H1 (cell line): ENCODE results near the gene ACSL3. TPM values are rescaled to one million over a fixed set of nuclear protein-coding genes. Genes with fewer than 3 reads are reported as not detected.

Experiments
- BACH1 ChIP-seq: IDR thresholded peaks from 2 replicates; pipeline ENCODE4 v1.6.1; 2012; ENCODE audit warnings: low read length, improper control_type of control experiment
- E2F6 ChIP-seq: IDR thresholded peaks from 2 replicates; pipeline ENCODE4 v1.6.1; 2012; ENCODE audit warnings: inconsistent platforms
- HDAC2 ChIP-seq, 2 experiments: fragments of 300-600 bp in 1 of 2; sonication (generic) in 1 of 2; IDR thresholded peaks; 2 replicates each; pipeline ENCODE4 v1.6.1; 2011 to 2012; ENCODE audit warnings: low read depth in 2 of 2, low read length in 2 of 2, mild to moderate bottlenecking in 2 of 2, moderate library complexity in 2 of 2, borderline replicate concordance in 1 of 2, inconsistent platforms in 1 of 2
- HDAC6 ChIP-seq: IDR thresholded peaks from one replicate; pipeline ENCODE4 v1.7.1; 2012; ENCODE audit warnings: low read depth, mild to moderate bottlenecking, inconsistent platforms, low read length, moderate library complexity
- KDM4A ChIP-seq: IDR thresholded peaks from one replicate; pipeline ENCODE4 v1.7.1; 2012; ENCODE audit warnings: low read depth, mild to moderate bottlenecking, moderate library complexity, low read length, inconsistent platforms; ENCODE audit not compliant: severe bottlenecking
- MAX ChIP-seq: IDR thresholded peaks from 2 replicates; pipeline ENCODE4 v1.6.1; 2012; ENCODE audit warnings: inconsistent platforms
- POLR2AphosphoS5 ChIP-seq: IDR thresholded peaks from 2 replicates; pipeline ENCODE4 v1.6.1; 2011; ENCODE audit warnings: low read depth, low read length
- POU5F1 ChIP-seq: IDR thresholded peaks from 2 replicates; pipeline ENCODE4 v1.6.1; 2011; ENCODE audit warnings: low read depth, mild to moderate bottlenecking, low read length, moderate library complexity
- TAF7 ChIP-seq: optimal IDR thresholded peaks from 2 replicates; pipeline ENCODE3; 2011; ENCODE audit warnings: low read depth, mild to moderate bottlenecking, inconsistent platforms, low read length, moderate library complexity, borderline replicate concordance
- ZNF274 ChIP-seq: IDR thresholded peaks from 2 replicates; pipeline ENCODE4 v1.7.0; 2012; ENCODE audit warnings: low read length, borderline replicate concordance; ENCODE audit errors: extremely low read depth
- polyA plus RNA-seq, 7 experiments: library from polyadenylated mRNA; depleted of rRNA in 3 of 7; stranded (reverse) in 5 of 7; unstranded in 2 of 7; fragments of >200 nt in 5 of 7; fragments of 200-250 nt in 2 of 7; gene quantifications; 1 replicate in 5 of 7; 2 replicates in 1 of 7; 4 replicates in 1 of 7; pipeline versions ENCODE4 v1.2.1 to v1.2.3, GENCODE V29; 2011 to 2013; ENCODE audit warnings: missing spikeins in 2 of 7, mixed read lengths in 2 of 7
- total RNA-seq: library from RNA; stranded (reverse); fragmentation: NEBNext Ultra II Directional; extraction: Animal tissue kit (Norgen Biotek cat#: 25700); gene quantifications from 2 replicates; pipeline ENCODE4 v1.2.1, GENCODE V29; 2021

The ACSL3 gene
- total and polyA plus RNA-seq, 2 of the 8 experiments (the other 6 are each of a cell fraction or from before 2014, with no cell fraction given): 37.5 to 98.1 TPM

GRCh38 chr2:222964376-222965031 lies 103.7 kb downstream of the ACSL3 start (continued):
- no peak for TF ChIP-seq HDAC6
- no peak for TF ChIP-seq HDAC2 (IDR thresholded peaks at IDR 0.05; ENCODE audit: borderline replicate concordance in 1 of 2, low read depth in 2 of 2, low read length in 2 of 2)
- TF ChIP-seq KDM4A: no peak
- no peak for TF ChIP-seq BACH1
- TF ChIP-seq POLR2AphosphoS5: no peak
- no peak for TF ChIP-seq MAX
- TF ChIP-seq E2F6: no peak
- no peak for TF ChIP-seq POU5F1
- no peak for TF ChIP-seq TAF7
- TF ChIP-seq ZNF274: no peak
